Right lobe of liver (tissue), 4 donors: ENCODE results near the gene KIFC3.

Experiments
- CTCF ChIP-seq, 4 donors: fragments of 200-600 bp in 3 of 4; fragments of 450-650 bp in 1 of 4; IDR thresholded peaks; one replicate each; pipeline versions ENCODE4 v1.5.1 to v1.8.0; 2016 to 2022; ENCODE audit warnings: antibody characterized with exemption in 4 of 4, mild to moderate bottlenecking in 2 of 4
- POLR2A ChIP-seq: fragments of 450-650 bp; IDR thresholded peaks from one replicate; pipeline ENCODE4 v1.6.1; 2017; ENCODE audit warnings: antibody characterized with exemption, mild to moderate bottlenecking
- donor health status: DM: no; HTN: no; CAD: no.
- donor health status: DM: no; HTN: no; CAD: no.
- donor health status: DM: no; HTN: yes; CAD: no.

GRCh38 chr16:57713596-57713995 lies 88.7 kb downstream of the KIFC3 start:
- TF ChIP-seq CTCF (IDR thresholded peaks at IDR 0.05) (no peak), POLR2A (no peak)
